A549 (cell line): Measurements from ENCODE around the gene MTHFD2L. TPM values are rescaled to one million over a fixed set of nuclear protein-coding genes. Genes with fewer than 3 reads are reported as not detected.

Source experiments
- ATAC-seq, 2 experiments: fragments of 200-7000 bp in 1 of 2; fragments of >200 bp in 1 of 2; cut with Nextera tagmentation in 1 of 2; cut with Tn5 transposase in 1 of 2; 3 replicates each; pipeline versions ENCODE4 v1.8.0 to v1.9.1; 2018 to 2020; ENCODE audit warnings: mild to moderate bottlenecking in 1 of 2, moderate library complexity in 1 of 2
- CTCF ChIA-PET: fragments of 300-600 bp; sonication (Branson Sonifier 250); formaldehyde crosslinking; extraction: SDS; loops from one replicate; lab custom pipeline; 2021; ENCODE audit warnings: antibody characterized with exemption, inconsistent platforms; lab: Yijun Ruan, JAX
- POLR2A ChIA-PET: fragments of 350-600 bp; formaldehyde crosslinking; extraction: SDS; loops from one replicate; lab custom pipeline; 2021; ENCODE audit warnings: antibody characterized with exemption, inconsistent platforms; lab: Yijun Ruan, JAX
- DNase-seq, 2 experiments: peaks; one replicate each; pipeline versions ENCODE4 v3.0.0 to v3.0.0-alpha.2; 2011 to 2016; ENCODE audit warnings: low read depth in 1 of 2, low spot score in 1 of 2
- FAIRE-seq: peaks from 2 replicates; lab custom pipeline; 2011; peaks lifted over from hg19 to GRCh38; lab: Jason Lieb, UNC
- H3K27ac ChIP-seq, 2 experiments: fragments of >200 bp; sonication (Bioruptor Twin); formaldehyde crosslinking; 3 replicates each; pipeline ENCODE4 v1.5.1; 2016 to 2017
- H3K4me1 ChIP-seq: fragments of >200 bp; sonication (Bioruptor Twin); formaldehyde crosslinking; 3 replicates; pipeline ENCODE4 v1.6.1; 2016
- H3K4me2 ChIP-seq: fragments of >200 bp; sonication (Bioruptor Twin); formaldehyde crosslinking; 3 replicates; pipeline ENCODE4 v1.6.1; 2016
- H3K4me3 ChIP-seq: fragments of >200 bp; sonication (Bioruptor Twin); formaldehyde crosslinking; 3 replicates; pipeline ENCODE4 v1.5.1; 2016
- H3K9me3 ChIP-seq: fragments of >200 bp; sonication (Bioruptor Twin); formaldehyde crosslinking; 3 replicates; pipeline ENCODE4 v1.6.1; 2016
- CEBPB ChIP-seq, 2 experiments: fragments of >200 bp in 1 of 2; sonication (Bioruptor Twin) in 1 of 2; formaldehyde crosslinking in 1 of 2; IDR thresholded peaks; 2 replicates each; pipeline ENCODE4 v1.6.1; 2012 to 2016
- CHD2 ChIP-seq: fragments of 150-350 bp; IDR thresholded peaks from 2 replicates; pipeline ENCODE4 v1.6.1; 2014; ENCODE audit warnings: low read length; ENCODE audit not compliant: partially characterized antibody
- CHD4 ChIP-seq: fragments of 200-600 bp; sonication (generic); IDR thresholded peaks from 2 replicates; pipeline ENCODE4 v1.6.1; 2016; ENCODE audit warnings: antibody characterized with exemption, mild to moderate bottlenecking, borderline replicate concordance
- FOXS1 ChIP-seq: fragments of 250-450 bp; sonication (Bioruptor Pico); IDR thresholded peaks from 2 replicates; pipeline ENCODE4 v1.5.0; 2020; ENCODE audit warnings: mild to moderate bottlenecking, moderate library complexity
- JUNB ChIP-seq: fragments of >200 bp; sonication (Bioruptor Twin); formaldehyde crosslinking; IDR thresholded peaks from 2 replicates; pipeline ENCODE4 v1.6.1; 2016
- MAZ ChIP-seq: fragments of 150-350 bp; IDR thresholded peaks from 2 replicates; pipeline ENCODE4 v1.6.1; 2014; ENCODE audit warnings: antibody characterized with exemption, low read depth, low read length, borderline replicate concordance
- RAD21 ChIP-seq, 2 experiments: fragments of >200 bp in 1 of 2; sonication (Bioruptor Twin) in 1 of 2; formaldehyde crosslinking in 1 of 2; IDR thresholded peaks in 1 of 2; conservative IDR thresholded peaks in 1 of 2; 2 replicates in 1 of 2; 3 replicates in 1 of 2; pipeline ENCODE4 v1.6.1; 2012 to 2018; ENCODE audit warnings: inconsistent platforms in 1 of 2
- RFX5 ChIP-seq: fragments of 450-650 bp; IDR thresholded peaks from 2 replicates; pipeline ENCODE4 v1.7.1; 2014; ENCODE audit warnings: antibody characterized with exemption, mild to moderate bottlenecking, moderate library complexity
- SMC3 ChIP-seq: fragments of >200 bp; sonication (Bioruptor Twin); formaldehyde crosslinking; IDR thresholded peaks from 3 replicates; pipeline ENCODE4 v1.6.1; 2018; ENCODE audit warnings: inconsistent platforms
- ZSCAN20 ChIP-seq: fragments of 250-450 bp; sonication (Bioruptor Pico); IDR thresholded peaks from 2 replicates; pipeline ENCODE4 v1.8.0; 2022; ENCODE audit warnings: mild to moderate bottlenecking, moderate library complexity
- WGBS: methylation state at CpG from one replicate; pipeline ENCODE4 v1.1.6; 2017; ENCODE audit errors: missing lambda C conversion rate; 5-methylcytosine and 5-hydroxymethylcytosine counted together
- polyA plus RNA-seq, 4 experiments: library from polyadenylated mRNA; depleted of rRNA in 3 of 4; stranded (reverse); fragments of >200 nt; fragmentation: RNase III in 1 of 4; extraction: RNeasy Plus Mini Kit Qiagen cat#74134 plus additional on column Dnase treatment in 1 of 4; gene quantifications; 2 replicates in 3 of 4; 3 replicates in 1 of 4; pipeline ENCODE4 v1.2.3, GENCODE V29; 2011 to 2017
- TF ChIP-seq, protein P1 (sequence below): IDR thresholded peaks from 2 replicates; pipeline ENCODE4 v1.6.1; 2012
- TF ChIP-seq, protein P2 (sequence below): IDR thresholded peaks from 2 replicates; pipeline ENCODE4 v1.6.1; 2012; ENCODE audit warnings: low read depth, borderline replicate concordance
- TF ChIP-seq, protein P3 (sequence below): fragments of 250-450 bp; sonication (Bioruptor Pico); IDR thresholded peaks from 2 replicates; pipeline ENCODE4 v1.5.0; 2020; ENCODE audit warnings: low read depth, mild to moderate bottlenecking, moderate library complexity
- TF ChIP-seq, protein P4 (sequence below): fragments of >200 bp; sonication (Bioruptor Twin); formaldehyde crosslinking; IDR thresholded peaks from 2 replicates; pipeline ENCODE4 v1.6.1; 2016
- TF ChIP-seq, protein P5 (sequence below): fragments of >200 bp; sonication (Bioruptor Twin); formaldehyde crosslinking; IDR thresholded peaks from 3 replicates; pipeline ENCODE4 v1.5.1; 2016

Gene MTHFD2L
- polyA plus RNA-seq, 2 of the 4 experiments (the other 2 are of a cell fraction): 8.5 to 19.3 TPM

DNA sequence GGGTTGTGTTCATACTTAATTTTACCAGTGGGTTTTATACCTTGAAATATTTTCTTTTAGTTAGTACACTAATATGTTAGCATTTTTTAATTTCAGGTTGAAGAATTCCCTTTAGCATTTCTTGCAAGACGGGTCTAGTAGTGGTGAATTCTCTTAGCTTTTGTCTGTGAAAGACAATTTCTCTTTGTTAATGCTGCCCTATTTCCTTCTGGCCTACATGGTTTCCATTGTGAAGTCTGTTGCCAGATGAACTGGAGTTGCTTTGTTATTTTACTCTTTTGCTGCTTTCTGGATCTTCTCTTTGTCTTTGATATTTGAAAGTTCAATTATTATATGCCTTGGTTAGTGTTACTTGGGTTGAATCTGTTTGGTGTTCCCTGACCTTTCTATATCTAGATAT, 25.0 kb upstream of the MTHFD2L start:
- H3K9me3 ChIP-seq: peaks cover 35% of the 10 kb centered on the region
- no peak for FAIRE-seq
- H3K4me1 ChIP-seq: peaks cover 6% of the 10 kb centered on the region; the same call in 2 of the 3 replicates
- H3K27ac ChIP-seq: peak overlapping the region; percentile 80 to 82; a peak in 5 of 6 replicates
- WGBS: 82% methylated on average over 1 of the region's 1 CpG
- TF ChIP-seq, protein P1, sequence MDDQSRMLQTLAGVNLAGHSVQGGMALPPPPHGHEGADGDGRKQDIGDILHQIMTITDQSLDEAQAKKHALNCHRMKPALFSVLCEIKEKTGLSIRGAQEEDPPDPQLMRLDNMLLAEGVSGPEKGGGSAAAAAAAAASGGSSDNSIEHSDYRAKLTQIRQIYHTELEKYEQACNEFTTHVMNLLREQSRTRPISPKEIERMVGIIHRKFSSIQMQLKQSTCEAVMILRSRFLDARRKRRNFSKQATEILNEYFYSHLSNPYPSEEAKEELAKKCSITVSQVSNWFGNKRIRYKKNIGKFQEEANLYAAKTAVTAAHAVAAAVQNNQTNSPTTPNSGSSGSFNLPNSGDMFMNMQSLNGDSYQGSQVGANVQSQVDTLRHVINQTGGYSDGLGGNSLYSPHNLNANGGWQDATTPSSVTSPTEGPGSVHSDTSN: no peak
- TF ChIP-seq RFX5: no peak
- no peak for TF ChIP-seq CHD2
- no peak for TF ChIP-seq MAZ
- TF ChIP-seq, protein P2, sequence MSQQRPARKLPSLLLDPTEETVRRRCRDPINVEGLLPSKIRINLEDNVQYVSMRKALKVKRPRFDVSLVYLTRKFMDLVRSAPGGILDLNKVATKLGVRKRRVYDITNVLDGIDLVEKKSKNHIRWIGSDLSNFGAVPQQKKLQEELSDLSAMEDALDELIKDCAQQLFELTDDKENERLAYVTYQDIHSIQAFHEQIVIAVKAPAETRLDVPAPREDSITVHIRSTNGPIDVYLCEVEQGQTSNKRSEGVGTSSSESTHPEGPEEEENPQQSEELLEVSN: no peak
- TF ChIP-seq CHD4: no peak
- TF ChIP-seq, protein P3, sequence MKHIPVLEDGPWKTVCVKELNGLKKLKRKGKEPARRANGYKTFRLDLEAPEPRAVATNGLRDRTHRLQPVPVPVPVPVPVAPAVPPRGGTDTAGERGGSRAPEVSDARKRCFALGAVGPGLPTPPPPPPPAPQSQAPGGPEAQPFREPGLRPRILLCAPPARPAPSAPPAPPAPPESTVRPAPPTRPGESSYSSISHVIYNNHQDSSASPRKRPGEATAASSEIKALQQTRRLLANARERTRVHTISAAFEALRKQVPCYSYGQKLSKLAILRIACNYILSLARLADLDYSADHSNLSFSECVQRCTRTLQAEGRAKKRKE (CRISPR knock-in tag): no peak
- TF ChIP-seq JUNB: no peak
- no peak for TF ChIP-seq FOXS1
- TF ChIP-seq, protein P4, sequence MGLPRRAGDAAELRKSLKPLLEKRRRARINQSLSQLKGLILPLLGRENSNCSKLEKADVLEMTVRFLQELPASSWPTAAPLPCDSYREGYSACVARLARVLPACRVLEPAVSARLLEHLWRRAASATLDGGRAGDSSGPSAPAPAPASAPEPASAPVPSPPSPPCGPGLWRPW: no peak
- TF ChIP-seq RAD21 (conservative IDR thresholded peaks at IDR 0.05 in 1 of 2, IDR thresholded peaks at IDR 0.05 in 1 of 2): no peak
- DNase-seq: no peak
- ChIA-PET POLR2A (interaction anchor here (2.2 kb wide), 2 partner anchors 34 to 134 kb away, joined by 17 read pairs; partner anchors contain the start of genes CXCL2 and CXCL5), CTCF (interaction anchor here (0.6 to 4.6 kb wide), 11 partner anchors 11 to 851 kb away, joined by 3 to 40 read pairs (median 13); partner anchors contain the start of genes CXCL2 and CXCL5)
- H3K4me3 ChIP-seq: no peak overlapping the region
- ATAC-seq: no peak
- no peak overlapping the region for H3K4me2 ChIP-seq

DNA sequence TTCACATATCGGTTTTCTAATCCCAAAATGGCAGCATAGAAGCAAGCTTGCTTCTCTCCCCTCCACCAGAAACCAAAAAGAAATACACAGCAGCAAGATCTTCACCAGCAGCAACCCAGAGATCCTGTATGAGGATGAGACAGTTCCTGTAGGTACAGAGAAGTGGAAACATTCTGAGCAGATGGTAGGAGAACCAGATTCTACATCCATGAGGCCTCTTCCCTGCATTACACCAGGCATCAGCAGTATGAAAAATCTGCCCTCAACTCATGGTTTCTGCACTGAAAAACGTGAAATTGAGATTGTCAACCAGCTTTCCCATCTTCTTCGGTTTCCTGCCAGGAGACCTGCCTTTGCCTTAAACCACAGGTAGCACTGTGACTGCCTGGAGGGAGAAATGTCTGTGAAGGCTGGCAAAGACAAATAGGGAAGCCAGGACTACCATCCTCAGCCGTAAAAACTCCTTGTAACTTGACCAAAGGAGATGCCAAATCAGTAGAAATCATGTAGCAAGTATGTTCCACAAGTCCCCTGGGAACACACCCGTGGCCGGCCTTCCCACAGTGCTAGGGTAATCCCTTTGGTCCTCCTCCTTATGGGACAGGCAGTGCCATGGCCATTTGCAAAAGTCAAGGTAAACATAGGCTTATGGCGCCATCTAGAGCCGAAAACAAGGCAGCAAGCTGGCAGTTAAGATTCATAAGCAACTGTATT, 24.0 kb upstream of the MTHFD2L start:
- ATAC-seq: peak; percentile 95 to 97
- FAIRE-seq: no peak
- 16% methylated on average over 8 of the region's 8 CpGs for WGBS
- Histone ChIP-seq H3K4me3 (no peak overlapping the region), H3K27ac (peak overlapping the region; percentile 80 to 82), H3K4me2 (peak overlapping the region; percentile 44; the same call in 2 of the 3 replicates), H3K4me1 (peaks cover 6% of the 10 kb centered on the region; the same call in 2 of the 3 replicates), H3K9me3 (peaks cover 34% of the 10 kb centered on the region)
- DNase-seq: peak; percentile 18 to 89
- POLR2A ChIA-PET: interaction anchor here (0.6 to 2.2 kb wide), 6 partner anchors 24 to 135 kb away, joined by 3 to 17 read pairs (median 4); partner anchors contain the start of genes CXCL2, CXCL3 and CXCL5
- CTCF ChIA-PET: interaction anchor here (0.6 to 4.6 kb wide), 34 partner anchors 10 to 852 kb away, joined by 3 to 40 read pairs (median 4); partner anchors contain the start of genes CXCL2, CXCL3 and CXCL5
- TF ChIP-seq SMC3 (peak; percentile 93), ZSCAN20 (CRISPR knock-in tag) (0 out of 2 replicates have a peak, but pooled peaks have one; percentile 4), CEBPB (IDR thresholded peaks at IDR 0.05) (no peak), RAD21 (conservative IDR thresholded peaks at IDR 0.05 in 1 of 2, IDR thresholded peaks at IDR 0.05 in 1 of 2) (peak; percentile 95 to 96)
- TF ChIP-seq, protein P2: no peak
- TF ChIP-seq, protein P5, sequence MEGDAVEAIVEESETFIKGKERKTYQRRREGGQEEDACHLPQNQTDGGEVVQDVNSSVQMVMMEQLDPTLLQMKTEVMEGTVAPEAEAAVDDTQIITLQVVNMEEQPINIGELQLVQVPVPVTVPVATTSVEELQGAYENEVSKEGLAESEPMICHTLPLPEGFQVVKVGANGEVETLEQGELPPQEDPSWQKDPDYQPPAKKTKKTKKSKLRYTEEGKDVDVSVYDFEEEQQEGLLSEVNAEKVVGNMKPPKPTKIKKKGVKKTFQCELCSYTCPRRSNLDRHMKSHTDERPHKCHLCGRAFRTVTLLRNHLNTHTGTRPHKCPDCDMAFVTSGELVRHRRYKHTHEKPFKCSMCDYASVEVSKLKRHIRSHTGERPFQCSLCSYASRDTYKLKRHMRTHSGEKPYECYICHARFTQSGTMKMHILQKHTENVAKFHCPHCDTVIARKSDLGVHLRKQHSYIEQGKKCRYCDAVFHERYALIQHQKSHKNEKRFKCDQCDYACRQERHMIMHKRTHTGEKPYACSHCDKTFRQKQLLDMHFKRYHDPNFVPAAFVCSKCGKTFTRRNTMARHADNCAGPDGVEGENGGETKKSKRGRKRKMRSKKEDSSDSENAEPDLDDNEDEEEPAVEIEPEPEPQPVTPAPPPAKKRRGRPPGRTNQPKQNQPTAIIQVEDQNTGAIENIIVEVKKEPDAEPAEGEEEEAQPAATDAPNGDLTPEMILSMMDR: peak; percentile 67
